Gastroesophageal sphincter (tissue), 4 donors: ENCODE data around the gene CUBN. TPM values are rescaled to one million over a fixed set of nuclear protein-coding genes. Genes with fewer than 3 reads are reported as not detected.

Experiments
- ATAC-seq: fragments of 150-250 bp; one replicate; pipeline ENCODE4 v1.9.1; 2016; ENCODE audit warnings: mild to moderate bottlenecking, moderate library complexity
- H3K27ac ChIP-seq, 4 donors: fragments of 200-600 bp; sonication (generic) in 3 of 4; 1 replicate in 3 of 4; 2 replicates in 1 of 4; pipeline ENCODE4 v1.5.1; 2016 to 2019
- H3K27me3 ChIP-seq: fragments of 200-600 bp; sonication (generic); one replicate; pipeline ENCODE4 v1.5.1; 2019
- H3K36me3 ChIP-seq, 2 donors: fragments of 200-600 bp; sonication (generic); one replicate each; pipeline ENCODE4 v1.5.1; 2019; ENCODE audit warnings: control low read depth in 1 of 2
- H3K4me1 ChIP-seq, 3 donors: fragments of 200-600 bp; sonication (generic); 1 replicate in 2 of 3; 2 replicates in 1 of 3; pipeline ENCODE4 v1.5.1; 2016 to 2019; ENCODE audit warnings: control low read depth in 2 of 3
- H3K4me3 ChIP-seq, 2 donors: fragments of 200-600 bp; sonication (generic); one replicate each; pipeline ENCODE4 v1.5.1; 2019; ENCODE audit warnings: mild to moderate bottlenecking in 1 of 2, moderate library complexity in 1 of 2
- H3K9me3 ChIP-seq, 3 donors: fragments of 200-600 bp; sonication (generic); one replicate each; pipeline ENCODE4 v1.5.1; 2017 to 2019; ENCODE audit warnings: control low read depth in 2 of 3
- EP300 ChIP-seq: sonication (generic); formaldehyde crosslinking; IDR thresholded peaks from one replicate; pipeline ENCODE4 v1.6.1; 2017; ENCODE audit warnings: antibody characterized with exemption, mild to moderate bottlenecking
- POLR2A ChIP-seq, 2 donors: fragments of 450-650 bp; IDR thresholded peaks; one replicate each; pipeline ENCODE4 v1.6.1; 2017; ENCODE audit warnings: antibody characterized with exemption in 2 of 2, mild to moderate bottlenecking in 2 of 2, moderate library complexity in 1 of 2
- POLR2AphosphoS5 ChIP-seq: sonication (generic); formaldehyde crosslinking; IDR thresholded peaks from one replicate; pipeline ENCODE4 v1.6.1; 2017; ENCODE audit warnings: antibody characterized with exemption
- WGBS, 2 donors: methylation state at CpG; one replicate each; pipeline ENCODE4 v1.1.5; 2018; ENCODE audit warnings: low coverage in 1 of 2; 5-methylcytosine and 5-hydroxymethylcytosine counted together
- total RNA-seq, 4 donors: library from RNA; depleted of rRNA; stranded (reverse); fragments of >200 nt; gene quantifications; one replicate each; pipeline ENCODE4 v1.1.0, GENCODE V29; 2016
- TF ChIP-seq, protein P1 (sequence below), 4 experiments: fragments of 200-600 bp in 2 of 4; fragments of 450-650 bp in 2 of 4; sonication (generic) in 1 of 4; IDR thresholded peaks; one replicate each; pipeline ENCODE4 v1.5.1; 2017 to 2019; ENCODE audit warnings: antibody characterized with exemption in 4 of 4, mild to moderate bottlenecking in 2 of 4, moderate library complexity in 2 of 4

The CUBN gene
- total RNA-seq, 4 donors from 2014 or later = 0.37 to 2.8 (median 1.6) TPM

- no peak overlapping the region for H3K27ac ChIP-seq
- ATAC-seq = no peak
- WGBS, 2 donors = 0 to 17% methylated on average over 1 of the region's 1 CpG
Measured at GRCh38 chr10:16894821-16895220, 234.8 kb downstream of the CUBN start.

GRCh38 chr10:16893664-16894063 lies 235.9 kb downstream of the CUBN start:
- WGBS, 2 donors = 48 to 60% methylated on average over 5 of the region's 5 CpGs
- Histone ChIP-seq H3K27ac (no peak overlapping the region), H3K27me3 (no peaks in the 10 kb centered on the region), H3K36me3 (no peaks in the 10 kb centered on the region), H3K4me3 (no peak overlapping the region), H3K9me3 (no peaks in the 10 kb centered on the region), H3K4me1 (peaks cover 0 to 11% (median 0%) of the 10 kb centered on the region in 3 donors)
- TF ChIP-seq POLR2AphosphoS5 (no peak), EP300 (no peak), POLR2A (IDR thresholded peaks at IDR 0.05) (no peak)
- TF ChIP-seq, protein P1, sequence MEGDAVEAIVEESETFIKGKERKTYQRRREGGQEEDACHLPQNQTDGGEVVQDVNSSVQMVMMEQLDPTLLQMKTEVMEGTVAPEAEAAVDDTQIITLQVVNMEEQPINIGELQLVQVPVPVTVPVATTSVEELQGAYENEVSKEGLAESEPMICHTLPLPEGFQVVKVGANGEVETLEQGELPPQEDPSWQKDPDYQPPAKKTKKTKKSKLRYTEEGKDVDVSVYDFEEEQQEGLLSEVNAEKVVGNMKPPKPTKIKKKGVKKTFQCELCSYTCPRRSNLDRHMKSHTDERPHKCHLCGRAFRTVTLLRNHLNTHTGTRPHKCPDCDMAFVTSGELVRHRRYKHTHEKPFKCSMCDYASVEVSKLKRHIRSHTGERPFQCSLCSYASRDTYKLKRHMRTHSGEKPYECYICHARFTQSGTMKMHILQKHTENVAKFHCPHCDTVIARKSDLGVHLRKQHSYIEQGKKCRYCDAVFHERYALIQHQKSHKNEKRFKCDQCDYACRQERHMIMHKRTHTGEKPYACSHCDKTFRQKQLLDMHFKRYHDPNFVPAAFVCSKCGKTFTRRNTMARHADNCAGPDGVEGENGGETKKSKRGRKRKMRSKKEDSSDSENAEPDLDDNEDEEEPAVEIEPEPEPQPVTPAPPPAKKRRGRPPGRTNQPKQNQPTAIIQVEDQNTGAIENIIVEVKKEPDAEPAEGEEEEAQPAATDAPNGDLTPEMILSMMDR (IDR thresholded peaks at IDR 0.05) = no peak
- no peak for ATAC-seq

More at GRCh38 chr10:16894821-16895220, 234.8 kb downstream of the CUBN start:
- H3K9me3 ChIP-seq = no peaks in the 10 kb centered on the region
- H3K4me1 ChIP-seq = peaks cover 0 to 11% (median 0%) of the 10 kb centered on the region in 3 donors
- no peaks in the 10 kb centered on the region for H3K27me3 ChIP-seq
- TF ChIP-seq, protein P1 (IDR thresholded peaks at IDR 0.05) = no peak
- TF ChIP-seq EP300 (no peak), POLR2AphosphoS5 (no peak), POLR2A (IDR thresholded peaks at IDR 0.05) (no peak)
- H3K4me3 ChIP-seq = no peak overlapping the region
- no peaks in the 10 kb centered on the region for H3K36me3 ChIP-seq

GRCh38 chr10:16891375-16892313 lies 238.0 kb downstream of the CUBN start:
- ATAC-seq = peak; percentile 82
- Histone ChIP-seq H3K36me3 (no peaks in the 10 kb centered on the region), H3K27me3 (no peaks in the 10 kb centered on the region), H3K27ac (peak overlapping the region in 3 of 4 donors; percentile 24 to 40 (median 24)), H3K4me3 (no peak overlapping the region), H3K4me1 (peaks cover 0 to 11% (median 0%) of the 10 kb centered on the region in 3 donors), H3K9me3 (no peaks in the 10 kb centered on the region)
- TF ChIP-seq, protein P1 (IDR thresholded peaks at IDR 0.05) = peak in 3 of 4 experiments; percentile 45 to 67 (median 45)
- TF ChIP-seq POLR2AphosphoS5 (peak; percentile 46), EP300 (no peak)
- WGBS, 2 donors = 30 to 54% methylated on average over 12 of the region's 12 CpGs

GRCh38 chr10:16890691-16891090 lies 238.9 kb downstream of the CUBN start:
- Histone ChIP-seq H3K27ac (no peak overlapping the region), H3K4me3 (no peak overlapping the region)

More at GRCh38 chr10:16890691-16891090, 238.9 kb downstream of the CUBN start:
- TF ChIP-seq POLR2AphosphoS5 = no peak
- TF ChIP-seq POLR2A (IDR thresholded peaks at IDR 0.05) = no peak
- TF ChIP-seq, protein P1 (IDR thresholded peaks at IDR 0.05) = no peak
- no peak for TF ChIP-seq EP300
- WGBS, 2 donors = 87 to 90% methylated on average over 2 to 4 of the region's 6 CpGs
- ATAC-seq = no peak
- Histone ChIP-seq H3K4me1 (peaks cover 0 to 11% (median 0%) of the 10 kb centered on the region in 3 donors), H3K27me3 (no peaks in the 10 kb centered on the region), H3K36me3 (no peaks in the 10 kb centered on the region), H3K9me3 (no peaks in the 10 kb centered on the region)
